ENCODE data around the gene STN1.
A peak's percentile ranks its signal among the peaks of the same experiment; 100 is the strongest.

Gene STN1

GRCh38 chr10:103918053-103918846 lies at the start of gene STN1:
STN1 (minus strand) TSS chr10:103918184; CDS start chr10:103917594, 590 bp downstream.
- TF ChIP-seq CTCF (IDR thresholded peaks at IDR 0.05; ENCODE audit: low read depth, low read length) = no peak
- peak; percentile 93 for DNase-seq (ENCODE audit: extremely low read depth, low read depth)

DNA sequence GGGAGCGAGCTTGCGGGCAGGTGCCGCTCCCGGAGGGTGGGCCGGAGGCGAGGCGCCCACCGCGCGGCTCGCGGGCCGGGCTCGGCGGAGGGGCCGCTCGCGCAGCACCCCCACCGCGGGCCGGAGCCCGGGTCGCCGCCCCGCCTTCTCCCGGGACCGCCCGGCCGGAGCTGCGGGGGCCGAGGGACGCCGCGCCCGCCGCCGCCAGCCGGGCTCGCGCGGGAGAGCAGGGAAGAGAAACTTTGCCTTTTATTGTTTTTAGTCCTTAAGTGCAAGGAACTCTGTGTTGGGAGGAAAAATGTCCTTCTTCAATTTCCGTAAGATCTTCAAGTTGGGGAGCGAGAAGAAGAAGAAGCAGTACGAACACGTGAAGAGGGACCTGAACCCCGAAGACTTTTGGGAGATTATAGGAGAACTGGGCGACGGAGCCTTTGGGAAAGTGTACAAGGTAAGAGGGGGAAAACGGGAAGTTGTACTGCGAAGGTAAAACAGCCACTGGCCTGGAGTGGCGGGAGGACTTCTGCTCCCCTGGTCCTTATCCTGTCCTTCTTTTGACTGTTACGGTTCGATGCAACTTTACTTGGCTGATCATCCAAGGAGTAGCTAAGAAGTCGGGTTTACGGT lies 49.6 kb upstream of the STN1 start:
- TF ChIP-seq CTCF (IDR thresholded peaks at IDR 0.05; ENCODE audit: low read depth, low read length) = no peak
- DNase-seq (ENCODE audit: extremely low read depth, low read depth) = no peak

DNA sequence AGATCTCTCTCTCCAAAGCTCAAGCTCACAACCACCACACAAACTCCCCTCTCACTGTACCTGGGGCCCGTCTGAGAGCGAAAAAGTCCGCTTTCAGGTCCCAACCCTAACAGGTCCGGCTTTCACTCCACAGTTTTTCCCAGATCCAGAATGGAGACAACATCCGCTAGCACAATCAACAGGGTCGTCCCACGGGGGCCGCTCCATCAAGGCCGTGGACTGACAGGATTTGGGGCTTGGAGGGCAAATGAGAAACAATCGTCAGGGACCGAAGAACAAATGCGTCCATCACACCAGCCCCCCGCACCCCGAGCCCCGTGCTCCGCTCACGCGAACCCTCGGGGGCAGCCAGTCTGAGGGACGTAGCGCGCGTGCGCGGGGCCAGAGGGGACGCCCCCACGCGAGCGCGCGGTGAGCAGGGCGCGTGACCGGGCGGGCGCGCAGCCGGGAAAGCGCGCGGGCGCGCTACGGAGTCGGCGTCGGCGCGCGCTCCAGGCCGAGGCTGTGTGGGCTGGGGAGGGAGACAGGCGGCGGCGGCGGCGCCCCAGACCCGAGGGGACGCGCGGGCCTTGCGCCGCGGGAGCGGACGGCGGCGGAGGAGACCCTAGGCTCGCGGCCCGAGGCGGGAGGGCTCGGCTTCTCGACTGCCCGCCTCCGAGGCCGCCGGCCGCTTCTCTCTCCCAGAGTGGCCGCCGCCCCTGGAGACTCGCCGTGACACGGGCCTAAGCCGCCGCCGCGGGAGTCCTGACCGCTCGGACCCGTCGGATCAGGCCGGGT lies 48.9 kb upstream of the STN1 start, which contains the start of gene SLK:
Gene SLK (plus strand): TSS at position 470 of the 777 bp plus-strand sequence. CDS start 606 bp downstream, outside the sequence.
- TF ChIP-seq CTCF (IDR thresholded peaks at IDR 0.05; ENCODE audit: low read depth, low read length) = no peak
- peak; percentile 55 for DNase-seq (ENCODE audit: extremely low read depth, low read depth)

DNA sequence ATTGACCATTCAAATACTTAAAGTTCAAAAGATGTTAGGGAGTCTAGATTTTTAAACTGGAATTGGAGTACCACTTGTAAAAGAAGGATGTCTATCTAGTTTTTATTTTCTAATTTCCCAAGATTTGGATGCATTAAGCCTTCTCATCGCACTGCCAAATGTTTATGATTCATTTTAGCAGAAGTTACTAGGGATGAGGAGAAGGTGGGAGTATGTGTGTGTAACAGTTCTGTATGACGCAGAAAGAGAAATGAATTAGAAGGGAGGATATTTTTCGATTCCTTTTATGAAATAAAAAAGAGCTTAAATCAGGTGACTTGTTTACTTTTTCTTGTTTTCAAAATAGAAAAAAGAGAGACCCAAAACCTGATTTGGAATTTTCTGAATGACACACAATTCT lies 42.1 kb upstream of the STN1 start:
- no peak for TF ChIP-seq CTCF (IDR thresholded peaks at IDR 0.05; ENCODE audit: low read depth, low read length)
- DNase-seq (ENCODE audit: extremely low read depth, low read depth) = no peak

DNA sequence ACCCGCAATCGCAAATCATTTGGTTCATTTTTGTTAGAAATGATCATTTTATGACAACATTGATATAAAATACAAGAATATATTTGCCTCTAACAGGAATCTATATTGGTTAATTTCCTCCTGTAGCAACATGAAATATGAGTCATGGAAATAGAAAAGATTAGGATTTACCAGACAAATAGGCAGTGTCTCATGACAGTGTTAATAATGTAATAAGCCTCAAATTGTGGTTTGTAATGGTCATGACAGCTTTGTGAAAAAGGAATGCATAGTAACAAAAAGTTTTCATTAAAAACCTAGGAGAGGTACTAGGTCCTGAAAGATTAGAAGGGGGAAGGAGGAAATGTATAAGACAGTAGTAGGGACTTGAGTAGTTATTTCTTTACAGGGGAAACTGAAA lies 41.0 kb upstream of the STN1 start:
- DNase-seq (ENCODE audit: extremely low read depth, low read depth) = no peak
- no peak for TF ChIP-seq CTCF (IDR thresholded peaks at IDR 0.05; ENCODE audit: low read depth, low read length)

- DNase-seq (ENCODE audit: extremely low read depth, low read depth) = no peak
Measured at GRCh38 chr10:103954543-103954942, 36.6 kb upstream of the STN1 start.

More at GRCh38 chr10:103954543-103954942, 36.6 kb upstream of the STN1 start:
- no peak for TF ChIP-seq CTCF (IDR thresholded peaks at IDR 0.05; ENCODE audit: low read depth, low read length)
